WTC11 (cell line): ENCODE data around the gene ACR. TPM values are rescaled to one million over a fixed set of nuclear protein-coding genes. Genes with fewer than 3 reads are reported as not detected.

Experiments
- ATAC-seq: fragments of 200-7000 bp; cut with Tn5 transposase; 2 replicates; pipeline ENCODE4 v1.10.0; 2021; ENCODE audit warnings: mild to moderate bottlenecking, moderate library complexity
- CTCF ChIA-PET: fragments of 300-600 bp; sonication (Branson Sonifier 250); formaldehyde crosslinking; loops from one replicate; lab custom pipeline; 2021; ENCODE audit warnings: antibody characterized with exemption; lab: Charles Lee
- POLR2A ChIA-PET: fragments of 350-600 bp; sonication (Branson Sonifier 250); formaldehyde crosslinking; loops from one replicate; lab custom pipeline; 2021; ENCODE audit warnings: antibody characterized with exemption; lab: Charles Lee
- DNase-seq: peaks from one replicate; pipeline ENCODE4 v3.0.0; 2021; ENCODE audit warnings: low spot score
- H3K27ac Mint-ChIP-seq: 2 replicates; pipeline ENCODE4 v1.8.0; 2021; ENCODE audit warnings: mixed read lengths
- H3K27me3 Mint-ChIP-seq: 2 replicates; pipeline ENCODE4 v1.8.0; 2021; ENCODE audit warnings: low read depth, mild to moderate bottlenecking, moderate library complexity, mixed read lengths
- H3K36me3 Mint-ChIP-seq: 2 replicates; pipeline ENCODE4 v1.8.0; 2021; ENCODE audit warnings: mixed read lengths
- H3K4me1 Mint-ChIP-seq: 2 replicates; pipeline ENCODE4 v1.8.0; 2022; ENCODE audit warnings: mixed read lengths
- H3K4me3 Mint-ChIP-seq: 2 replicates; pipeline ENCODE4 v1.8.0; 2021; ENCODE audit warnings: mild to moderate bottlenecking, moderate library complexity, mixed read lengths
- H3K9me3 Mint-ChIP-seq: 2 replicates; pipeline ENCODE4 v1.8.0; 2021; ENCODE audit warnings: mixed read lengths
- CREB1 ChIP-seq: sonication (generic); formaldehyde crosslinking; IDR thresholded peaks from 2 replicates; pipeline ENCODE4 v1.8.0; 2023; ENCODE audit warnings: mild to moderate bottlenecking, missing genetic modification reagents
- CREM ChIP-seq: sonication (generic); formaldehyde crosslinking; IDR thresholded peaks from 2 replicates; pipeline ENCODE4 v1.8.1; 2022; ENCODE audit warnings: mild to moderate bottlenecking, missing genetic modification reagents, moderate library complexity
- ETV6 ChIP-seq: sonication (generic); formaldehyde crosslinking; IDR thresholded peaks from 2 replicates; pipeline ENCODE4 v1.8.1; 2022; ENCODE audit warnings: mild to moderate bottlenecking, missing genetic modification reagents
- FOXJ3 ChIP-seq: sonication (generic); formaldehyde crosslinking; IDR thresholded peaks from 2 replicates; pipeline ENCODE4 v1.9.0; 2021; ENCODE audit warnings: missing genetic modification reagents, mild to moderate bottlenecking, borderline replicate concordance
- FOXP1 ChIP-seq: sonication (generic); formaldehyde crosslinking; IDR thresholded peaks from 2 replicates; pipeline ENCODE4 v1.8.0; 2022; ENCODE audit warnings: missing genetic modification reagents, mild to moderate bottlenecking, moderate library complexity, borderline replicate concordance
- GABPB1 ChIP-seq: sonication (generic); formaldehyde crosslinking; IDR thresholded peaks from 2 replicates; pipeline ENCODE4 v1.8.1; 2023; ENCODE audit warnings: mild to moderate bottlenecking, missing genetic modification reagents
- NR1H2 ChIP-seq: sonication (generic); formaldehyde crosslinking; IDR thresholded peaks from 2 replicates; pipeline ENCODE4 v1.9.0; 2021; ENCODE audit warnings: mild to moderate bottlenecking, moderate library complexity, missing genetic modification reagents
- NR3C1 ChIP-seq: sonication (generic); formaldehyde crosslinking; conservative IDR thresholded peaks from 2 replicates; pipeline ENCODE4 v1.8.1; 2023; ENCODE audit warnings: low read depth, mild to moderate bottlenecking, missing genetic modification reagents
- PRRX2 ChIP-seq: fragments of 250-450 bp; sonication (Bioruptor Pico); IDR thresholded peaks from 2 replicates; pipeline ENCODE4 v1.8.0; 2021; ENCODE audit warnings: mild to moderate bottlenecking
- RORB ChIP-seq: fragments of 250-450 bp; sonication (Bioruptor Pico); IDR thresholded peaks from 2 replicates; pipeline ENCODE4 v1.9.0; 2021; ENCODE audit warnings: mild to moderate bottlenecking
- SMAD4 ChIP-seq: sonication (generic); formaldehyde crosslinking; IDR thresholded peaks from 2 replicates; pipeline ENCODE4 v1.8.0; 2022; ENCODE audit warnings: mild to moderate bottlenecking, missing genetic modification reagents
- SOX15 ChIP-seq: fragments of 250-450 bp; sonication (Bioruptor Pico); IDR thresholded peaks from 2 replicates; pipeline ENCODE4 v1.9.0; 2021; ENCODE audit warnings: mild to moderate bottlenecking
- STAT6 ChIP-seq: sonication (generic); formaldehyde crosslinking; conservative IDR thresholded peaks from 2 replicates; pipeline ENCODE4 v1.8.1; 2023; ENCODE audit warnings: mild to moderate bottlenecking, low read depth, missing genetic modification reagents, moderate library complexity
- USF2 ChIP-seq: sonication (generic); formaldehyde crosslinking; IDR thresholded peaks from 2 replicates; pipeline ENCODE4 v1.8.1; 2023; ENCODE audit warnings: mild to moderate bottlenecking, missing genetic modification reagents, moderate library complexity
- ZNF219 ChIP-seq: sonication (generic); formaldehyde crosslinking; IDR thresholded peaks from 2 replicates; pipeline ENCODE4 v1.8.0; 2023; ENCODE audit warnings: missing genetic modification reagents, mild to moderate bottlenecking, borderline replicate concordance
- ZNF232 ChIP-seq: sonication (generic); formaldehyde crosslinking; IDR thresholded peaks from 2 replicates; pipeline ENCODE4 v1.8.0; 2022; ENCODE audit warnings: mild to moderate bottlenecking, missing genetic modification reagents
- ZNF263 ChIP-seq: sonication (generic); formaldehyde crosslinking; IDR thresholded peaks from 2 replicates; pipeline ENCODE4 v1.8.1; 2022; ENCODE audit warnings: low read depth, mild to moderate bottlenecking, moderate library complexity, missing genetic modification reagents
- ZNF317 ChIP-seq: sonication (generic); formaldehyde crosslinking; IDR thresholded peaks from 2 replicates; pipeline ENCODE4 v1.8.1; 2023; ENCODE audit warnings: low read depth, mild to moderate bottlenecking, moderate library complexity, missing genetic modification reagents, borderline replicate concordance
- total RNA-seq: library from RNA; stranded (reverse); gene quantifications from 3 replicates; pipeline ENCODE4 v1.2.3, GENCODE V29; 2021
- TF ChIP-seq, protein P1 (sequence below): sonication (generic); formaldehyde crosslinking; IDR thresholded peaks from 2 replicates; pipeline ENCODE4 v1.8.1; 2022; ENCODE audit warnings: low read depth, missing genetic modification reagents, borderline replicate concordance
- TF ChIP-seq, protein P2 (sequence below): sonication (generic); formaldehyde crosslinking; IDR thresholded peaks from 2 replicates; pipeline ENCODE4 v1.8.1; 2022; ENCODE audit warnings: missing genetic modification reagents, borderline replicate concordance
- TF ChIP-seq, protein P3 (sequence below): fragments of 250-450 bp; sonication (Bioruptor Pico); IDR thresholded peaks from 2 replicates; pipeline ENCODE4 v2.1.2; 2022; ENCODE audit warnings: mild to moderate bottlenecking, moderate library complexity
- TF ChIP-seq, protein P4 (sequence below): fragments of 200-600 bp; IDR thresholded peaks from 2 replicates; pipeline ENCODE4 v1.8.0; 2022; ENCODE audit warnings: antibody characterized with exemption
- TF ChIP-seq, protein P5 (sequence below): sonication (generic); formaldehyde crosslinking; IDR thresholded peaks from 2 replicates; pipeline ENCODE4 v1.8.0; 2022; ENCODE audit warnings: mild to moderate bottlenecking, missing genetic modification reagents

ACR gene
- total RNA-seq, 1 experiment from 2014 or later: 0.46 TPM

DNA sequence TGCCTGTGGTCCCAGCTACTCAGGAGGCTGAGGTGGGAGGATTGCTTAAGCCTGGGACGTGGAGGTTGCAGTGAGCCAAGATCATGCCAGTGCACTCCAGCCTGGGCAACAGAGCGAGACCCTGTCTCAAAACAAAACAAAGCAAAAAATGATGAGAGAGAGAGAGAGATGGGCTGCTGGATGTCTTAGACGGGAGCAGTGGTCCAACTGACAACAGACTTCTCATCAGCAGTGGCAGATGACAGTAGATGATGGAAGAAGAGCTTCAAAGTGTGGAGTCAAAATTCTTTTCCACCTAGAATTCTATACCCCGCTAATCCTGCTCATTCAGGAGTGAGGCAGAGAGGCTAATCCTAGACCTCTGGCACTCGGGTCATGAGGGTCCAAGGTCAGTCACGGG lies 29.0 kb upstream of the ACR start (continued):
- TF ChIP-seq, protein P1, sequence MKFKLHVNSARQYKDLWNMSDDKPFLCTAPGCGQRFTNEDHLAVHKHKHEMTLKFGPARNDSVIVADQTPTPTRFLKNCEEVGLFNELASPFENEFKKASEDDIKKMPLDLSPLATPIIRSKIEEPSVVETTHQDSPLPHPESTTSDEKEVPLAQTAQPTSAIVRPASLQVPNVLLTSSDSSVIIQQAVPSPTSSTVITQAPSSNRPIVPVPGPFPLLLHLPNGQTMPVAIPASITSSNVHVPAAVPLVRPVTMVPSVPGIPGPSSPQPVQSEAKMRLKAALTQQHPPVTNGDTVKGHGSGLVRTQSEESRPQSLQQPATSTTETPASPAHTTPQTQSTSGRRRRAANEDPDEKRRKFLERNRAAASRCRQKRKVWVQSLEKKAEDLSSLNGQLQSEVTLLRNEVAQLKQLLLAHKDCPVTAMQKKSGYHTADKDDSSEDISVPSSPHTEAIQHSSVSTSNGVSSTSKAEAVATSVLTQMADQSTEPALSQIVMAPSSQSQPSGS (CRISPR knock-in tag): no peak
- TF ChIP-seq ETV6 (no peak), ZNF232 (CRISPR knock-in tag) (no peak), NR1H2 (CRISPR knock-in tag) (no peak), CREM (CRISPR knock-in tag) (no peak)
- TF ChIP-seq, protein P2, sequence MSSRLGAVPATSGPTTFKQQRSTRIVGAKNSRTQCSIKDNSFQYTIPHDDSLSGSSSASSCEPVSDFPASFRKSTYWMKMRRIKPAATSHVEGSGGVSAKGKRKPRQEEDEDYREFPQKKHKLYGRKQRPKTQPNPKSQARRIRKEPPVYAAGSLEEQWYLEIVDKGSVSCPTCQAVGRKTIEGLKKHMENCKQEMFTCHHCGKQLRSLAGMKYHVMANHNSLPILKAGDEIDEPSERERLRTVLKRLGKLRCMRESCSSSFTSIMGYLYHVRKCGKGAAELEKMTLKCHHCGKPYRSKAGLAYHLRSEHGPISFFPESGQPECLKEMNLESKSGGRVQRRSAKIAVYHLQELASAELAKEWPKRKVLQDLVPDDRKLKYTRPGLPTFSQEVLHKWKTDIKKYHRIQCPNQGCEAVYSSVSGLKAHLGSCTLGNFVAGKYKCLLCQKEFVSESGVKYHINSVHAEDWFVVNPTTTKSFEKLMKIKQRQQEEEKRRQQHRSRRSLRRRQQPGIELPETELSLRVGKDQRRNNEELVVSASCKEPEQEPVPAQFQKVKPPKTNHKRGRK (CRISPR knock-in tag): no peak

- Mint-ChIP-seq H3K27me3 (no peaks in the 10 kb centered on the region), H3K4me3 (no peak overlapping the region), H3K9me3 (no peaks in the 10 kb centered on the region), H3K27ac (no peak overlapping the region)
- DNase-seq (no peak), ATAC-seq (no peak)
- POLR2A ChIA-PET: no interaction called here
- TF ChIP-seq NR3C1 (CRISPR knock-in tag) (no peak), SOX15 (CRISPR knock-in tag) (no peak), FOXJ3 (CRISPR knock-in tag) (no peak), CREB1 (CRISPR knock-in tag) (no peak), STAT6 (CRISPR knock-in tag) (no peak), USF2 (CRISPR knock-in tag) (no peak), CREM (CRISPR knock-in tag) (no peak)
- TF ChIP-seq, protein P3, sequence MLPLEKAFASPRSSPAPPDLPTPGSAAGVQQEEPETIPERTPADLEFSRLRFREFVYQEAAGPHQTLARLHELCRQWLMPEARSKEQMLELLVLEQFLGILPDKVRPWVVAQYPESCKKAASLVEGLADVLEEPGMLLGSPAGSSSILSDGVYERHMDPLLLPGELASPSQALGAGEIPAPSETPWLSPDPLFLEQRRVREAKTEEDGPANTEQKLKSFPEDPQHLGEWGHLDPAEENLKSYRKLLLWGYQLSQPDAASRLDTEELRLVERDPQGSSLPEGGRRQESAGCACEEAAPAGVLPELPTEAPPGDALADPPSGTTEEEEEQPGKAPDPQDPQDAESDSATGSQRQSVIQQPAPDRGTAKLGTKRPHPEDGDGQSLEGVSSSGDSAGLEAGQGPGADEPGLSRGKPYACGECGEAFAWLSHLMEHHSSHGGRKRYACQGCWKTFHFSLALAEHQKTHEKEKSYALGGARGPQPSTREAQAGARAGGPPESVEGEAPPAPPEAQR: no peak
- TF ChIP-seq, all 79 proteins: peak for 0
- Mint-ChIP-seq H3K36me3 (no peaks in the 10 kb centered on the region), H3K4me1 (no peaks in the 10 kb centered on the region)
- CTCF ChIA-PET: interaction anchor here (1.0 to 1.6 kb wide), 2 partner anchors 10 to 65 kb away, joined by 3 to 7 read pairs; no protein-coding TSS in a partner anchor
Measured at GRCh38 chr22:50710221-50710620, 27.8 kb upstream of the ACR start.

DNA sequence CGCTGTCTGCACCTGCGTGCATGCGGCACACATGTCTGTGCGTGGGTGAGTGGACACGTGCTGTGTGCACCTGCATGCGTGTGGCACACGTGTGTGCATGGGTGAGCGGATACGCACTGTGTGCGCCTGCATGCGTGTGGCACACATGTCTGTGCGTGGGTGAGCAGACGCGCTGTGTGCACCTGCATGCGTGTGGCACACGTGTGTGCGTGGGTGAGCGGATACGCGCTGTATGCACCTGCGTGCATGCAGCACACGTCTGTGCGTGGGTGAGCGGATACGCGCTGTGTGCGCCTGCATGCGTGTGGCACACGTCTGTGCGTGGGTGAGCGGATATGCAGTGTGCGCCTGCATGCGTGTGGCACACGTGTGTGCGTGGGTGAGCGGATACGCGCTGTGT lies 27.1 kb upstream of the ACR start:
- no peak overlapping the region for H3K4me3 Mint-ChIP-seq
- DNase-seq: no peak
- no peak for ATAC-seq
- TF ChIP-seq ZNF317: no peak
- TF ChIP-seq SMAD4: no peak
- TF ChIP-seq FOXP1: no peak
- TF ChIP-seq PRRX2: no peak
- no peak for TF ChIP-seq ZNF263
- no peak for TF ChIP-seq ZNF232 (CRISPR knock-in tag)
- TF ChIP-seq, protein P4, sequence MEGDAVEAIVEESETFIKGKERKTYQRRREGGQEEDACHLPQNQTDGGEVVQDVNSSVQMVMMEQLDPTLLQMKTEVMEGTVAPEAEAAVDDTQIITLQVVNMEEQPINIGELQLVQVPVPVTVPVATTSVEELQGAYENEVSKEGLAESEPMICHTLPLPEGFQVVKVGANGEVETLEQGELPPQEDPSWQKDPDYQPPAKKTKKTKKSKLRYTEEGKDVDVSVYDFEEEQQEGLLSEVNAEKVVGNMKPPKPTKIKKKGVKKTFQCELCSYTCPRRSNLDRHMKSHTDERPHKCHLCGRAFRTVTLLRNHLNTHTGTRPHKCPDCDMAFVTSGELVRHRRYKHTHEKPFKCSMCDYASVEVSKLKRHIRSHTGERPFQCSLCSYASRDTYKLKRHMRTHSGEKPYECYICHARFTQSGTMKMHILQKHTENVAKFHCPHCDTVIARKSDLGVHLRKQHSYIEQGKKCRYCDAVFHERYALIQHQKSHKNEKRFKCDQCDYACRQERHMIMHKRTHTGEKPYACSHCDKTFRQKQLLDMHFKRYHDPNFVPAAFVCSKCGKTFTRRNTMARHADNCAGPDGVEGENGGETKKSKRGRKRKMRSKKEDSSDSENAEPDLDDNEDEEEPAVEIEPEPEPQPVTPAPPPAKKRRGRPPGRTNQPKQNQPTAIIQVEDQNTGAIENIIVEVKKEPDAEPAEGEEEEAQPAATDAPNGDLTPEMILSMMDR: no peak
- TF ChIP-seq GABPB1 (CRISPR knock-in tag): no peak
- TF ChIP-seq, protein P5, sequence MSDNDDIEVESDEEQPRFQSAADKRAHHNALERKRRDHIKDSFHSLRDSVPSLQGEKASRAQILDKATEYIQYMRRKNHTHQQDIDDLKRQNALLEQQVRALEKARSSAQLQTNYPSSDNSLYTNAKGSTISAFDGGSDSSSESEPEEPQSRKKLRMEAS (CRISPR knock-in tag): no peak
- no peak for TF ChIP-seq ZNF219
- no peak for TF ChIP-seq RORB (CRISPR knock-in tag)
- POLR2A ChIA-PET: no interaction called here
- no peaks in the 10 kb centered on the region for H3K4me1 Mint-ChIP-seq
- no peaks in the 10 kb centered on the region for H3K9me3 Mint-ChIP-seq
- H3K27me3 Mint-ChIP-seq: no peaks in the 10 kb centered on the region
- CTCF ChIA-PET: no interaction called here
- H3K36me3 Mint-ChIP-seq: no peaks in the 10 kb centered on the region
- peak overlapping the region; percentile 39; the same call in 1 of the 2 replicates for H3K27ac Mint-ChIP-seq
